ENCODE measurements around the gene WASF3. TPM values are rescaled to one million over a fixed set of nuclear protein-coding genes. Genes with fewer than 3 reads are reported as not detected.

The WASF3 gene
- total and polyA plus RNA-seq, 4 donors = 0.82 to 4.9 (median 2.3) TPM

DNA sequence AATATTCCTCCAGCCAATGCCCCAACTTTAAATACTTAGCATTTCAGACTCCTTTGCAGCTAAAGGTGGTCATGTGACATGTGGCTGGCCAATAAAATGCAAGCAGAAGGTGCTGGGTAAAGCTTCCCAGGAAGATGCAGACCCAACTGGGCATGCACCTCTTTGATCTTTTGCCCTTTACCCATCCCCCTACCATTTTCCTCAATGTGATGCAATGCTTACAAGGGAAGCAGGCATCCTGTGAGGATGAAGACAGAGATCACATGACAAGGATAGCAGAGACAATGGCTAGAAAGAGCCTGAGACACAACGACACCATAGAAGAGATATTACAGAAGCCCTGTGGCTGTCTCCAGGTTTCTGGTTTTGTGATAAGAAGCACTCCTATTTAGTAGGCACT is 2.1 kb upstream of the WASF3 start:
- Histone ChIP-seq H3K4me3 (ENCODE audit: low read depth in 1 of 3, low read length in 3 of 3) (no peak overlapping the region), H3K27ac (ENCODE audit: low read depth in 1 of 2, low read length in 2 of 2) (no peak overlapping the region), H3K27me3 (ENCODE audit: control insufficient read depth in 4 of 4, insufficient read depth in 4 of 4, low read length in 3 of 4) (peaks cover 0 to 3% (median 0%) of the 10 kb centered on the region in 4 donors), H3K36me3 (ENCODE audit: control insufficient read depth in 4 of 4, insufficient read depth in 3 of 4, low read depth in 1 of 4, low read length in 3 of 4) (no peaks in the 10 kb centered on the region), H3K4me1 (ENCODE audit: control insufficient read depth in 4 of 4, insufficient read depth in 4 of 4, low read length in 3 of 4) (peaks cover 3 to 13% (median 10%) of the 10 kb centered on the region in 4 donors), H3K9ac (ENCODE audit: low read depth in 1 of 2, low read length in 2 of 2) (no peak overlapping the region), H3K9me3 (ENCODE audit: control insufficient read depth in 4 of 4, low read length in 3 of 4) (peaks cover 0 to 3% (median 0%) of the 10 kb centered on the region in 4 donors)
- DNase-seq (ENCODE audit: low spot score) = no peak
- no peak for TF ChIP-seq EGR1 (IDR thresholded peaks at IDR 0.05; ENCODE audit: low read depth in 2 of 2)
- TF ChIP-seq, protein P1, sequence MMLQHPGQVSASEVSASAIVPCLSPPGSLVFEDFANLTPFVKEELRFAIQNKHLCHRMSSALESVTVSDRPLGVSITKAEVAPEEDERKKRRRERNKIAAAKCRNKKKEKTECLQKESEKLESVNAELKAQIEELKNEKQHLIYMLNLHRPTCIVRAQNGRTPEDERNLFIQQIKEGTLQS (IDR thresholded peaks at IDR 0.05) = no peak
- no peak for TF ChIP-seq ZBTB33 (IDR thresholded peaks at IDR 0.05)
- no peak for TF ChIP-seq SP1 (IDR thresholded peaks at IDR 0.05)
- no peak for TF ChIP-seq REST (IDR thresholded peaks at IDR 0.05)
- TF ChIP-seq RXRA (IDR thresholded peaks at IDR 0.05) = no peak
- TF ChIP-seq YY1 (IDR thresholded peaks at IDR 0.05) = no peak
- TF ChIP-seq HNF4A (conservative IDR thresholded peaks at IDR 0.05) = no peak
- no peak for TF ChIP-seq HNF4G (IDR thresholded peaks at IDR 0.05)
- no peak for TF ChIP-seq FOXA2 (IDR thresholded peaks at IDR 0.05)
- TF ChIP-seq CTCF (IDR thresholded peaks at IDR 0.05; ENCODE audit: low read depth, low read length, missing input control) = no peak
- TF ChIP-seq NR2F2 (IDR thresholded peaks at IDR 0.05) = no peak
- TF ChIP-seq GABPA (IDR thresholded peaks at IDR 0.05 in 1 of 2, conservative IDR thresholded peaks at IDR 0.05 in 1 of 2) = no peak
- TF ChIP-seq TAF1 (conservative IDR thresholded peaks at IDR 0.05) = no peak
- TF ChIP-seq JUND (IDR thresholded peaks at IDR 0.05) = no peak
- TF ChIP-seq RAD21 (IDR thresholded peaks at IDR 0.05) = no peak
- TF ChIP-seq FOXA1 (IDR thresholded peaks at IDR 0.05) = no peak
- TF ChIP-seq, protein P2, sequence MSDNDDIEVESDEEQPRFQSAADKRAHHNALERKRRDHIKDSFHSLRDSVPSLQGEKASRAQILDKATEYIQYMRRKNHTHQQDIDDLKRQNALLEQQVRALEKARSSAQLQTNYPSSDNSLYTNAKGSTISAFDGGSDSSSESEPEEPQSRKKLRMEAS (IDR thresholded peaks at IDR 0.05) = no peak
- 68% methylated on average over 1 of the region's 1 CpG for WGBS
